ENCODE measurements around the gene CD101.
A peak's percentile ranks its signal among the peaks of the same experiment; 100 is the strongest.

Gene CD101

DNA sequence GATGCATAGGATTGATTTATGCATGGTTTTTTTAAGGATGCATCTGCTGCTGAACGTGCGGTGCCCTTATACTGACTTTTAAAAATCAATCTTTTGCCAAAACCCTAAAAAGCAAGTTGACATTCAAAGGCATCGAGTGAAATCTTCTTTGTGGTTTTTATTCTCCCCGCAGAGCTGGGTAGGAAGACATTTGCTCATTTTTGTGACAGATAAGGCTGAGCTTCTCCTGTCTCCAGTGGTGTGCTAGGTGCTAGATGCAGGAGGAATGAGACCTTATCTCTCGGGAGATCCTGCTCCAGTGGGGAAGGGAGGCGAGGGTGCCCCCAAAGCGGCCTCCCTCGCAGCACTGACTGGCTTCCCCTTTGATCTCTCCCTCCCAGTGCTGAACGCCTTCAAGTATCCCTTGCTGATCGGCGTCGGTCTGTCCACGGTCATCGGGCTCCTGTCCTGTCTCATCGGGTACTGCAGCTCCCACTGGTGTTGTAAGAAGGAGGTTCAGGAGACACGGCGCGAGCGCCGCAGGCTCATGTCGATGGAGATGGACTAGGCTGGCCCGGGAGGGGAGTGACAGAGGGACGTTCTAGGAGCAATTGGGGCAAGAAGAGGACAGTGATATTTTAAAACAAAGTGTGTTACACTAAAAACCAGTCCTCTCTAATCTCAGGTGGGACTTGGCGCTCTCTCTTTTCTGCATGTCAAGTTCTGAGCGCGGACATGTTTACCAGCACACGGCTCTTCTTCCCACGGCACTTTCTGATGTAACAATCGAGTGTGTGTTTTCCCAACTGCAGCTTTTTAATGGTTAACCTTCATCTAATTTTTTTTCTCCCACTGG, 14.9 kb upstream of the CD101 start:
- no peak for DNase-seq

GRCh38 chr1:116987256-116987555, 14.4 kb upstream of the CD101 start:
- no peak for DNase-seq

GRCh38 chr1:116988248-116988647, 13.3 kb upstream of the CD101 start:
- no peak for DNase-seq

DNA sequence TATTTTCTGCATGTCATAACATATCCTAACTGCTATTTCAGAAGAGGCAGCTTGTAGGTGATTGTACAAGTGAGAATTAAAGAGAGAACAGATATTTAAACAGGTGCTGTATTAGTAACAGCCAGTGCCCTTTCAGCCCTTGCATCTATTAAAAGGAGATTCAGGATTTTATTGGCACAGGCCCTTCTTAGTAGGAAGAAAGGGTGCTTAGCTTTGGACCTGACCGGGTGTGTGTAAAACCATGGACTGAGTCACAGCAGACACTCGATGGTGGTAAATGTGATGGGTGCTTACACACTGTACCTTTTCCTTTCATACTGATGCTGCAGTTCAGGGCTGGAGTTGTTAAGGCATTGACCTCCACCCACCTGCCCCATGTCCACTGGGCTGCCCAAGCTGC, 12.7 kb upstream of the CD101 start:
- peak; percentile 12 for DNase-seq

DNA sequence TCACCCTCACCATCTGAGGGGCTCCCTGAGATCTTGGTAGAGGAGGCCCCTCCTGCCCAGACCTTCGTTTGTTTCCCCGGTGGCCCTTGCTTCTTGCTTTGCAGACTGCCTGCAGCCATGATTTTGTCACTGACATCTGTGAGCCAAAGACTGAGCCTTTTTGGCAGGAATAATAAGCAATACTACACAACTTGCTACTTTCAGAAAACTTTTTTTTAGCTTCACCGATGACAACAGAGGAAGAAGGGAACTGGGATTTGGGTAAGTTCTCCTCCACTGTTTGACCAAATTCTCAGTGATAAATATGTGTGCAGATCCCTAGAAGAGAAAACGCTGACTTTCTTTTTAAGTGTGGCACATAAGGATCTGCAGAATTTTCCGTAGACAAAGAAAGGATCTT, 11.7 kb upstream of the CD101 start:
- DNase-seq = no peak

GRCh38 chr1:116990612-116991151, 10.9 kb upstream of the CD101 start:
- peak; percentile 53 for DNase-seq

DNA sequence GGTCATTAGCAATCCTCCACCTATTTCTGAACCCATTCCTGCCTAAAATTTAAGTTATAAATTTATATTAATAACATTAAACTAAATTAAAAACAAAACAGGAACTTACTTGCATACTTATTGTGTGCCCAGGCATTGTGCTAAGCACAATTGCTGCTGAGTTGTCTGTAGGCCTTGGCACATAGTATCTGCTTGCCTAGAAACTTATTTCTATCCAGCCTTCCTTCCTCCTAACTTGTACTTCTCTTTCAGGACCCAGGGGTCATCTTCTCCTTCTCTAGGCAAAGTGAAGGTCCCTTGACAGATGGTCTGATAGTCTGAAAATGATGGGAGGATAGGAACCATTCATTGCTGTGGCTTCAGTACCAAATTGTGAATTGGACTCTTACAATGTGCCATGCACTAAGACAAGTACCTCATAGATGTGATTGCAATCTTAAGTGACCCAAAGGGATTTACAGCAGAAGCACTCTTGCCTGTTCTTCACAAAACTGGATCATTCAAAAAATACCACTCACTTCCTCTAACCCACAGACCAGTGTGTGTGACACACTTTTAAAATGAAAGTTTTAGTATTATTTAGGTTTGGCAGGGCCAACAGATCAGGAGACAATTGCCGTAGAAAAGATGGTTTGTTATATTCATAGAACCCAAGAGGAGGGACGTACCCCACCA, 10.3 kb upstream of the CD101 start:
- DNase-seq = no peak

GRCh38 chr1:116991918-116992317, 9.6 kb upstream of the CD101 start:
- DNase-seq = no peak

DNA sequence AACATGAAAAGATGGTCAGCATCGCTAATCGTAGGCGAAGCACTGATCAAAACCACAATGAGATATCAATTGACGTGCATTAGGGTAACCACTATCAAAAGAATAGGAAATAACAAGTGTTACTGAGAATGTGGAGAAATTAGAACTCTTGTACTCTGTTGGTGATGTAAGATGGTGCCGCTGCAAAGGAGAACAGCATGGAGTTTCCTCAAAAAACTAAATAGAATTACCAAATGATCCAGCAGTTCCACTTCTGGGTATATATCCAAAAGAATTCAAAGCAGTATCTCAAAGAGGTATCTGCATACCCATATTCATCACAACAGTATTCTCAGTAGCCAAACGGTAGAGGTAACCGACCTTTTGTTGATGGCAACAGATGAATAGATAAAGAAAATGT, 8.3 kb upstream of the CD101 start:
- no peak for DNase-seq

- DNase-seq = no peak
Observed at GRCh38 chr1:116994411-116994810, 7.1 kb upstream of the CD101 start.

DNA sequence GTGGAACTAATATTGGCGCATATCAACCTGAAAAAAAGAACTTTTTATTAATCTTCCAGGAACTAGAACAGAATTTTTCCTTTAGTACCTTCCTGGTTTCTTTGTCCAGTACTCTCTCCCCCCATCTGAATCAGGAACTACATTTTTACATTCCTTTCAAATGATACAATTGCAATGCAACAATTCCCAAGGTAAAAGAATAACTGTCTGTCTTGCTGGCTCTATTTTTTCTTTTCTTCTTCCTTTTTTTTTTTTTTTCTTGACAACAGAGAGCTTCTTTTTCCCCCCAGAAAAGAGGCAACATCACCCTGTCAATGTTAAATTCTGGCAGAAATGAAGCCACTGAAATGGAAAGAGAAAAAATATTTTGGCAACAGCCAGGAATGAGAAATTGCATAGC, 4.5 kb upstream of the CD101 start:
- DNase-seq = no peak

DNA sequence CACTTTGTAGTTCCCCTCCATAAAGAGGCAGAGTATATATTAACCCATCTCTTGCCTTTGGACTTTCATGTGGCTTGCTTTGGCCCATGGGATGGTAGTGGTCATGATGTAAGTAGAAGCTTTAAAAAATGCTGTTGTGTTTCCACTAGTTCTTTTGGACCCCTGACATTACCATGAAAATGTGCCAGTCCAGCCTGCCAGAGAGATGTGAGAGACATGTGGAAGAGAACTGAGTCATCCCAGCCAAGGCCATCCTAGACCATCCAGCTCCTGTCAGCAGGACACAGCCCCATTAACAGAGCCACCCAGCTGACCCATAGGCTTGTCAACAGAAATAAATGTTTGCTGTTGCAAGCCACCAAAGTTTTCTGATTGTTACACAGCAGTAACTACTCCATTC, 3.9 kb upstream of the CD101 start:
- DNase-seq = no peak

- DNase-seq = no peak
Observed at GRCh38 chr1:116999596-116999995, 2.0 kb upstream of the CD101 start.

DNA sequence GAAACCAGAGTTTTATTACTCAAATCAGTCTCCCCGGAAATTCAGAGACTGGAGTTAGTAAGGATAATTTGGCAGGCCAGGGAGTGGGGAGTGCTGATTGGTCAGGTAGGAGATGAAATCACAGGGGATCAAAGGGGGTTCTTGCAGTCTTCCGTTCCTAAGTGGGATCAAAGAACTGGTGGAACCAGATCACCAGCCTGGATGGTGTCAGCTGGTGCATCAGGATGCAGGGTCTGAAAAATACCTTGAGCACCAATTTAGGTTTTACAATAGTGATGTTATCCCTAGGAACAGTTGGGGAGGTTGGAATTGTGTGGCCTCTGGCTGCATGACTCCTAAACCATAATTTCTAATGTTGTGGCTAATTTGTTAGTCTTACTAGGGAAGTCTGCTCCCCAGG, 1.4 kb upstream of the CD101 start:
- no peak for DNase-seq

GRCh38 chr1:117003223-117003875, 1.8 kb downstream of the CD101 start:
- peak; percentile 8 for DNase-seq

DNA sequence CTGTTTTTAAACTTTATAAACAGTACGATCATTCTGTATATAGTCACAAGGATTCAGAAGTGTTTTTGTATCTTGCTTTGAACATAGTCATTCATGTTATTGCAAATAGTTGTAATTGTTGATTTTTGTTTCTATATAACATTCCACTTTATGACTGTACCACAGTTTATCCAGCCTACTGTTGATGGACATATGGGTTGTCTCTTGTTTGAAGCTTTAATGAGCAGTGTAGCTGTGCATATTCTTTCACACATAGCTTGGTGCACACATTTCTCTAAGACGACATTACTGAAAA, 6.1 kb downstream of the CD101 start:
- DNase-seq = no peak

GRCh38 chr1:117008656-117009055, 7.1 kb downstream of the CD101 start:
- no peak for DNase-seq

GRCh38 chr1:117009132-117009531, 7.6 kb downstream of the CD101 start:
- no peak for DNase-seq

GRCh38 chr1:117010310-117010969, 8.9 kb downstream of the CD101 start:
- DNase-seq = no peak

GRCh38 chr1:117011334-117011733, 9.8 kb downstream of the CD101 start:
- no peak for DNase-seq

DNA sequence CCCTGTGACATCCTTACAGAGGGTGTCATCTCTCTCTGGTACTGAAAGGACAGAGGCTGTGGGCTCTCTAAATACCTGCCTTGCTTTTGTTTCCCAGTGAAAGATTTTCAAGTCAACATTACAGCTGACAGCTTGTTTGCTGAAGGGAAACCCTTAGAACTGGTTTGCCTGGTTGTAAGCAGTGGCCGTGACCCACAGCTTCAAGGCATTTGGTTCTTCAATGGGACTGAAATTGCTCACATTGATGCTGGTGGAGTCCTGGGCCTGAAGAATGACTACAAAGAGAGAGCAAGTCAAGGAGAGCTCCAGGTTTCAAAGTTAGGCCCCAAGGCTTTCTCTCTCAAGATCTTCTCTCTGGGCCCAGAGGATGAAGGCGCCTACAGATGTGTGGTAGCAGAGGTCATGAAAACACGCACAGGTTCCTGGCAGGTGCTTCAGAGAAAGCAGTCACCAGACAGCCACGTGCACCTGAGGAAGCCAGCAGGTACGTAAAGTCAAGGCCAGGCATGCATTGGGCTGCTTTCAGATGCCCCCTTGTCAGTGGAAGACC, 11.8 kb downstream of the CD101 start:
- no peak for DNase-seq

- no peak for DNase-seq
Observed at GRCh38 chr1:117014209-117014608, 12.6 kb downstream of the CD101 start.

- DNase-seq = no peak
Observed at GRCh38 chr1:117015724-117016123, 14.2 kb downstream of the CD101 start.

Data from NCI-H1694 treated with DMSO at 0.1 percent for 48 hours (cell line).